ENCODE data around the gene EPHA2.

- TF ChIP-seq CTCF (IDR thresholded peaks at IDR 0.05; ENCODE audit: extremely low read depth in 1 of 2, insufficient read depth in 1 of 2, low read depth in 1 of 2, low read length in 2 of 2) (no peak), FOS (IDR thresholded peaks at IDR 0.05; ENCODE audit: borderline replicate concordance, insufficient read depth, low read length) (no peak), POLR2A (IDR thresholded peaks at IDR 0.05; ENCODE audit: low read depth, low read length) (no peak), GATA2 (IDR thresholded peaks at IDR 0.05; ENCODE audit: insufficient read depth, insufficient read length, low read depth, low read length) (no peak)
Observed at GRCh38 chr1:16111771-16112595, 43.9 kb downstream of the EPHA2 start.

Data from endothelial cell of umbilical vein (primary cell).